Esophagus squamous epithelium (tissue), 4 donors: Measurements from ENCODE around the gene ZNF469.

Source experiments
- POLR2A ChIP-seq, 4 donors: fragments of 450-650 bp; IDR thresholded peaks; one replicate each; pipeline ENCODE4 v1.6.1; 2017; ENCODE audit warnings: antibody characterized with exemption in 4 of 4, mild to moderate bottlenecking in 4 of 4, moderate library complexity in 3 of 4
- TF ChIP-seq, protein P1 (sequence below), 6 experiments: fragments of 450-650 bp in 4 of 6; fragments of 200-600 bp in 2 of 6; sonication (generic) in 2 of 6; IDR thresholded peaks; one replicate each; pipeline ENCODE4 v1.5.1; 2016 to 2019; ENCODE audit warnings: antibody characterized with exemption in 6 of 6, mild to moderate bottlenecking in 4 of 6, moderate library complexity in 4 of 6

DNA sequence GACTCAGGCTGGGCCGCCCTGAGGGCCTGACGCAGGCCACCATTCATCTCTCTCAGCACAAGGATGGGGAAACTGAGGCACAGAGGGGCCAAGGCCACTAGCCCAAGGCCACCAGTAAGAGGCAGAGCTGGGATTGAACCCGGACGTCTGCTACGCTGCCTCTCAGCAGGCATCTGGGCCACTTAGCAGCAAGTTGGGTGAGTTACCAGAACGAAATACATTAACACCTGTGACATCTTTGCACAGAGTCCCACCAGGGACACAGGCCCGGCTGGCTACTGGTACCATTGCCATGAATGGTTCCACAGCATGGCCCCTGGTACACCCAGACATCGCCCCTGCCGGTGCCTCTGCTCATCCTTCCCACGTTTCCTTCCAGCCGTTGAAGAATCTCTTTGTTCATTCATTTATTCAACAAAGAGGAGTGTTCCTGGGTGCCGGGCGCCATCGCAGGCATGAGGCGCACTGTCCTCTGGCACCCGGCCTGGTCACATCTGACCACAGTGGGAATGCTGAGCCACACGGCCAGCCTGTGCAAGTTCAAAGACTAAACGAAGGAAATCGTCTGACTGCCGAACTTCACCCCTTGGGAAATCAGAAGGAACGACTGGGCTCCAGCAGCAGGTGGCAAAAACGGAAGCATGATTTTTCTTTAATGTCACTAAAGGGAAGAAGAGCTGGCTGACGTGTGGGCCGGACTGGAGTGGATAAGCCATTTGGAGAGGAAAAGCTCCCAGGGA lies 7.4 kb upstream of the ZNF469 start:
- TF ChIP-seq, protein P1, sequence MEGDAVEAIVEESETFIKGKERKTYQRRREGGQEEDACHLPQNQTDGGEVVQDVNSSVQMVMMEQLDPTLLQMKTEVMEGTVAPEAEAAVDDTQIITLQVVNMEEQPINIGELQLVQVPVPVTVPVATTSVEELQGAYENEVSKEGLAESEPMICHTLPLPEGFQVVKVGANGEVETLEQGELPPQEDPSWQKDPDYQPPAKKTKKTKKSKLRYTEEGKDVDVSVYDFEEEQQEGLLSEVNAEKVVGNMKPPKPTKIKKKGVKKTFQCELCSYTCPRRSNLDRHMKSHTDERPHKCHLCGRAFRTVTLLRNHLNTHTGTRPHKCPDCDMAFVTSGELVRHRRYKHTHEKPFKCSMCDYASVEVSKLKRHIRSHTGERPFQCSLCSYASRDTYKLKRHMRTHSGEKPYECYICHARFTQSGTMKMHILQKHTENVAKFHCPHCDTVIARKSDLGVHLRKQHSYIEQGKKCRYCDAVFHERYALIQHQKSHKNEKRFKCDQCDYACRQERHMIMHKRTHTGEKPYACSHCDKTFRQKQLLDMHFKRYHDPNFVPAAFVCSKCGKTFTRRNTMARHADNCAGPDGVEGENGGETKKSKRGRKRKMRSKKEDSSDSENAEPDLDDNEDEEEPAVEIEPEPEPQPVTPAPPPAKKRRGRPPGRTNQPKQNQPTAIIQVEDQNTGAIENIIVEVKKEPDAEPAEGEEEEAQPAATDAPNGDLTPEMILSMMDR (IDR thresholded peaks at IDR 0.05) = no peak
- TF ChIP-seq POLR2A (IDR thresholded peaks at IDR 0.05) = no peak
